Sigmoid colon (tissue), 7 donors: ENCODE results near the gene NDOR1. TPM values are rescaled to one million over a fixed set of nuclear protein-coding genes. Genes with fewer than 3 reads are reported as not detected.

Source experiments
- DNase-seq: peaks from one replicate; pipeline ENCODE4 v3.0.0-alpha.2; 2019
- H3K27ac ChIP-seq, 4 donors: fragments of 200-600 bp; sonication (generic); one replicate each; pipeline ENCODE4 v1.5.1; 2016 to 2019; ENCODE audit warnings: mild to moderate bottlenecking in 1 of 4
- H3K27me3 ChIP-seq, 3 donors: fragments of 200-600 bp; sonication (generic); one replicate each; pipeline ENCODE4 v1.5.1; 2019; ENCODE audit warnings: mild to moderate bottlenecking in 1 of 3
- H3K36me3 ChIP-seq, 4 donors: fragments of 200-600 bp; sonication (generic); one replicate each; pipeline ENCODE4 v1.5.1; 2016 to 2019
- H3K4me1 ChIP-seq, 4 donors: fragments of 200-600 bp; sonication (generic); one replicate each; pipeline ENCODE4 v1.5.1; 2017 to 2019
- H3K4me3 ChIP-seq, 4 donors: fragments of 200-600 bp; sonication (generic); one replicate each; pipeline ENCODE4 v1.5.1; 2017 to 2019; ENCODE audit warnings: mild to moderate bottlenecking in 2 of 4, moderate library complexity in 1 of 4
- H3K9me3 ChIP-seq, 4 donors: fragments of 200-600 bp in 3 of 4; sonication (generic) in 3 of 4; one replicate each; pipeline versions ENCODE4 v1.5.1 to v1.6.1; 2013 to 2019
- CTCF ChIP-seq, 4 experiments: fragments of 450-650 bp in 3 of 4; fragments of 200-600 bp in 1 of 4; IDR thresholded peaks; one replicate each; pipeline ENCODE4 v1.5.1; 2016 to 2019; ENCODE audit warnings: antibody characterized with exemption in 4 of 4, mild to moderate bottlenecking in 3 of 4, moderate library complexity in 2 of 4
- EP300 ChIP-seq, 4 donors: sonication (generic); formaldehyde crosslinking; IDR thresholded peaks; one replicate each; pipeline ENCODE4 v1.6.1; 2017; ENCODE audit warnings: antibody characterized with exemption in 4 of 4
- POLR2A ChIP-seq, 2 donors: fragments of 450-650 bp; IDR thresholded peaks; one replicate each; pipeline ENCODE4 v1.6.1; 2016; ENCODE audit warnings: antibody characterized with exemption in 2 of 2, mild to moderate bottlenecking in 2 of 2, moderate library complexity in 2 of 2
- POLR2AphosphoS5 ChIP-seq, 4 donors: sonication (generic); formaldehyde crosslinking; IDR thresholded peaks; one replicate each; pipeline ENCODE4 v1.6.1; 2017; ENCODE audit warnings: antibody characterized with exemption in 4 of 4
- WGBS, 2 donors: extraction: QIAGEN DNeasy Blood & Tissue Kit; methylation state at CpG; one replicate each; pipeline ENCODE4 v1.1.7; 2013; 5-methylcytosine and 5-hydroxymethylcytosine counted together
- intact Hi-C: fragments of 100-400 bp; cut with DNase I; formaldehyde crosslinking; loops from one replicate; pipeline ENCODE4 v1.15.1; 2023
- polyA plus RNA-seq, 3 donors: library from polyadenylated mRNA; stranded (reverse); fragments of 200-250 nt; gene quantifications; one replicate each; pipeline ENCODE4 v1.2.3, GENCODE V29; 2013
- total RNA-seq, 4 donors: library from RNA; depleted of rRNA; stranded (reverse); fragments of >200 nt; gene quantifications; one replicate each; pipeline ENCODE4 v1.1.0, GENCODE V29; 2016
- donor health status: healthy with polysubstance abuse.
- donor health status: Bipolar disorder and iron deficiency.
- donor health status: healthy.

Gene NDOR1
- total and polyA plus RNA-seq, 7 donors: 3.8 to 20.2 (median 5.4) TPM

- WGBS, 2 donors: 87 to 90% methylated on average over 22 of the region's 22 CpGs
- Histone ChIP-seq H3K27me3 (no peaks in the 10 kb centered on the region), H3K9me3 (no peaks in the 10 kb centered on the region), H3K4me3 (no peak overlapping the region), H3K27ac (no peak overlapping the region), H3K36me3 (peaks cover 0 to 25% (median 12%) of the 10 kb centered on the region in 4 donors), H3K4me1 (peaks cover 0 to 37% (median 31%) of the 10 kb centered on the region in 4 donors)
- TF ChIP-seq POLR2A (IDR thresholded peaks at IDR 0.05) (no peak), POLR2AphosphoS5 (IDR thresholded peaks at IDR 0.05) (no peak), EP300 (IDR thresholded peaks at IDR 0.05) (no peak), CTCF (IDR thresholded peaks at IDR 0.05) (no peak)
- intact Hi-C loops: no loop called here
- no peak for DNase-seq
Measured at GRCh38 chr9:137191691-137192447, 13.6 kb upstream of the NDOR1 start.

DNA sequence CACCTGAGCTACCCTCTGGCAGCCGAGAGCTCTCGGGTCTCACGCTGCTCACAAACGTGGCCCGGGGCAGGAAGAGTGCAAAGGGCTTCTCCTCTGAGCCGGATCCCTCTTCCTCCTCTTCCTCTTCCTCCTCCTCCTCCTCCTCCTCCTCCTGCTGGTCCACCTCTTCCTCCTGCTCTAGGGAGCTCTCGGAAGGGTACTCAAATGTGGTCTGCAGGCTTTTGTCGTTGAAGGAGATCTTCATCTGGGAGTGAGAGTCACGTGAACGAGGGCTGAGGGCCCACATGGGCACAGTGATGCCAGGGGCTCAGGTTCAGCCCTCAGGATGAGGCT lies 13.1 kb upstream of the NDOR1 start:
- intact Hi-C loops: no loop called here
- no peak for TF ChIP-seq CTCF (IDR thresholded peaks at IDR 0.05)
- no peak for TF ChIP-seq EP300 (IDR thresholded peaks at IDR 0.05)
- no peak for TF ChIP-seq POLR2AphosphoS5 (IDR thresholded peaks at IDR 0.05)
- TF ChIP-seq POLR2A (IDR thresholded peaks at IDR 0.05): no peak
- no peaks in the 10 kb centered on the region for H3K9me3 ChIP-seq
- peaks cover 0 to 25% (median 10%) of the 10 kb centered on the region in 4 donors for H3K36me3 ChIP-seq
- H3K27me3 ChIP-seq: no peaks in the 10 kb centered on the region
- 80 to 91% methylated on average over 10 of the region's 10 CpGs for WGBS, 2 donors
- no peak for DNase-seq
- peaks cover 0 to 33% (median 27%) of the 10 kb centered on the region in 4 donors for H3K4me1 ChIP-seq
- H3K27ac ChIP-seq: no peak overlapping the region
- no peak overlapping the region for H3K4me3 ChIP-seq

- TF ChIP-seq EP300 (IDR thresholded peaks at IDR 0.05) (no peak), POLR2AphosphoS5 (IDR thresholded peaks at IDR 0.05) (no peak), POLR2A (IDR thresholded peaks at IDR 0.05) (no peak), CTCF (IDR thresholded peaks at IDR 0.05) (no peak)
- 88 to 91% methylated on average over 2 of the region's 2 CpGs for WGBS, 2 donors
- H3K4me3 ChIP-seq: no peak overlapping the region
- no peaks in the 10 kb centered on the region for H3K27me3 ChIP-seq
- H3K27ac ChIP-seq: no peak overlapping the region
- peaks cover 0 to 33% (median 27%) of the 10 kb centered on the region in 4 donors for H3K4me1 ChIP-seq
- DNase-seq: no peak
- no peaks in the 10 kb centered on the region for H3K9me3 ChIP-seq
- intact Hi-C loops: no loop called here
- peaks cover 0 to 25% (median 9%) of the 10 kb centered on the region in 4 donors for H3K36me3 ChIP-seq
Measured at GRCh38 chr9:137192859-137193258, 12.6 kb upstream of the NDOR1 start.

DNA sequence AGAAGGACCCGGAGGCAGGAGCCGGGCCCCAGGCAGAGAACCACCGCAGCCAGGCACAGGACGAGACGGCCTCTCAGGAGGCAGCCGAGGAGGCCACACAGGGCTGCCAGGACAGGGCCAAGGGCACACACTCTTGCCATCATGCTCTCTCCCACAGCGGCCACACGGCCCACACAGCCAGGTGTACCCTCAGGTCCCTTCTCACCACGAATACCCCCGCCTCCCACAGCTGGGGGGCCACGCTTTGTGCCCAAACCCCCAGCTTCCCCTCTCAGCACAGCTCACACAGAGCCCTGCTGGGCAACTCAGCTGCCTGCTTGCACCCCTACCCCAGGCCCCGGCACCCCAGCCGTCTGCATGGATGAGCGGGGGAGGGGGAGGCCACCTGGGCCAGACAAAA lies 11.7 kb upstream of the NDOR1 start:
- 77 to 84% methylated on average over 14 of the region's 14 CpGs for WGBS, 2 donors
- H3K9me3 ChIP-seq: no peaks in the 10 kb centered on the region
- intact Hi-C loops: no loop called here
- peaks cover 0 to 25% (median 9%) of the 10 kb centered on the region in 4 donors for H3K36me3 ChIP-seq
- no peaks in the 10 kb centered on the region for H3K27me3 ChIP-seq
- no peak for TF ChIP-seq POLR2AphosphoS5 (IDR thresholded peaks at IDR 0.05)
- TF ChIP-seq EP300 (IDR thresholded peaks at IDR 0.05): no peak
- no peak for TF ChIP-seq POLR2A (IDR thresholded peaks at IDR 0.05)
- TF ChIP-seq CTCF (IDR thresholded peaks at IDR 0.05): no peak
- DNase-seq: no peak
- H3K4me3 ChIP-seq: no peak overlapping the region
- H3K27ac ChIP-seq: no peak overlapping the region
- peaks cover 0 to 38% (median 34%) of the 10 kb centered on the region in 4 donors for H3K4me1 ChIP-seq
